ENCODE measurements around the gene ADORA1. TPM values are rescaled to one million over a fixed set of nuclear protein-coding genes. Genes with fewer than 3 reads are reported as not detected.

Gene ADORA1
- total and polyA plus RNA-seq, 4 donors: 0.33 to 1.1 (median 0.37) TPM

DNA sequence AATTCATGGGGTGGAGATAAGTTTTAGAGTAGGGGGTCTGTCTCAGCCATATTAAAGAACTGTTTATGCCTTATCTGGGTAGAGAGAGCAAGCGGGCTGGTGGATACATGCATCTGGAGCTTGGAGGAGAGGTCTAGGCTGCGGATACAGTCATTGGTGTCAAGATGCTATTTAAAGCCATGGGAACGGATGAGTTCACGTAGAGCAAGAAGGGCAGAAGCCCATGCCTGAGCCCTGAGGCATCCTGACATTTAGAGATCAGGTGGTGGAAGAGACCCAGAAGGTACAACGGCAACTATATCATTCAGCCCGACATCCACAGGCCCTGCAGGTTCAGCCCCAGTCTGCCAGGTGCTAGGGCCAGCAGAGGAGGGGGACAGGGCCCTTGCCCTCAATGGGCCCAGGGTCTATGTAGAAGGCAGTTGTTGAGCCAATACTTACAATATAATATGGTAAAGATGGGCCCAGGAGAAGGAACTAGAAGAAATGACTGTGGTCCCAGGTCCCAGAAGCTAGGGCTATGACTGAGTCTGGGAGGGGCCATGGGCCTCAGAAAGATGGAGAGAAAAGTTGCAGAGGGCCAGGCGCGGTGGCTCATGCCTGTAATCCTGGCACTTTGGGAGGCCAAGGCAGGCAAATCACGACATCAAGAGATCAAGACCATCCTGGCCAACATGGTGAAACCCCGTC is 74.1 kb downstream of the ADORA1 start:
- H3K36me3 ChIP-seq (ENCODE audit: control insufficient read depth in 4 of 4, insufficient read depth in 3 of 4, low read depth in 1 of 4, low read length in 3 of 4): no peaks in the 10 kb centered on the region
- no peak overlapping the region for H3K9ac ChIP-seq (ENCODE audit: low read depth in 1 of 2, low read length in 2 of 2)
- H3K9me3 ChIP-seq (ENCODE audit: control insufficient read depth in 4 of 4, low read length in 3 of 4): no peaks in the 10 kb centered on the region
- H3K4me3 ChIP-seq (ENCODE audit: low read depth in 1 of 3, low read length in 3 of 3): no peak overlapping the region
- no peaks in the 10 kb centered on the region for H3K27me3 ChIP-seq (ENCODE audit: control insufficient read depth in 4 of 4, insufficient read depth in 4 of 4, low read length in 3 of 4)
- H3K27ac ChIP-seq (ENCODE audit: low read depth in 1 of 2, low read length in 2 of 2): no peak overlapping the region
- DNase-seq (ENCODE audit: low spot score): no peak
- WGBS: 86% methylated on average over 10 of the region's 10 CpGs
- TF ChIP-seq REST (IDR thresholded peaks at IDR 0.05) (no peak), YY1 (IDR thresholded peaks at IDR 0.05) (no peak)
- peaks cover 0 to 17% (median 8%) of the 10 kb centered on the region in 4 donors for H3K4me1 ChIP-seq (ENCODE audit: control insufficient read depth in 4 of 4, insufficient read depth in 4 of 4, low read length in 3 of 4)

DNA sequence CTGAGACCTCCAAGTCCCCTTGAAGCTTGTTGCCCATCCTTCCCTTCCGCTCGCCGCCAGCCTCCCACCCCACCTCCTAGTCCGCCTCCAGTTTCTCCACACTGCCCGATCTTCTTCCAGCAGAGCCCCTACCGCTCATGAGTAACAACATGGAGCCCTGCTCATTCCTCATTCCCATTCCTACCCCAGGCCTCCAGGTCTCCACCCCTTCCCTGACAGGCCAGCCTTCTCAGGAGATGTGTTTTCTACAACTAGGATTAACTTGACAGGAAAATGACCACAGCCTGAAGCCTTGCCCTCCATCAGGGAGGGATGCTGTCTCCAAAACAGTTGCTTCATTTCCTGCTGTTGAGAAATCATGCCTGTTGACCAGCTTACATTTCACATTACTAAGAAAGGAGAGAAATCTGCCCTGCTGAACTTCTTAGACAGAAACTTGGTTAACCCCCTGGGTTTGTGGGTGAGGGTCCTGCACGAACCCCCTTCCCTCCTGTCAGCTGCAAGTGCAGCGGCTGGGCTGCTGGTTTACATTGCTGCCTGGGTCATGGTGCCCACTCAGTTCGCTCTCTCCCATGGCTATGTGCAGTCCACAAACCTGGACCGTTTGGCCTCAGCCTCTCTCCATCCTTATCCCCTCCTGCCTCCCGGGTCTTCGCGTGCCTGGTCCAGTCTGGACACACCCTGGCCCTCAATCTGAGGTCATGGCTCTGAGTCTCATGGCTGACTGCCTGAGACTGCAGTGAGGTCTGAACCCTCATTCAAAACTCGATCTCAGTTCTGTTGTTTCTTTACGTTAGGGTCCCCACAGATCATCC is 75.1 kb downstream of the ADORA1 start:
- H3K27me3 ChIP-seq (ENCODE audit: control insufficient read depth in 4 of 4, insufficient read depth in 4 of 4, low read length in 3 of 4): no peaks in the 10 kb centered on the region
- no peaks in the 10 kb centered on the region for H3K36me3 ChIP-seq (ENCODE audit: control insufficient read depth in 4 of 4, insufficient read depth in 3 of 4, low read depth in 1 of 4, low read length in 3 of 4)
- peaks cover 0 to 17% (median 8%) of the 10 kb centered on the region in 4 donors for H3K4me1 ChIP-seq (ENCODE audit: control insufficient read depth in 4 of 4, insufficient read depth in 4 of 4, low read length in 3 of 4)
- WGBS: 88% methylated on average over 15 of the region's 15 CpGs
- DNase-seq (ENCODE audit: low spot score): no peak
- H3K9me3 ChIP-seq (ENCODE audit: control insufficient read depth in 4 of 4, low read length in 3 of 4): no peaks in the 10 kb centered on the region
- H3K27ac ChIP-seq (ENCODE audit: low read depth in 1 of 2, low read length in 2 of 2): no peak overlapping the region
- no peak overlapping the region for H3K4me3 ChIP-seq (ENCODE audit: low read depth in 1 of 3, low read length in 3 of 3)
- TF ChIP-seq, protein P1, sequence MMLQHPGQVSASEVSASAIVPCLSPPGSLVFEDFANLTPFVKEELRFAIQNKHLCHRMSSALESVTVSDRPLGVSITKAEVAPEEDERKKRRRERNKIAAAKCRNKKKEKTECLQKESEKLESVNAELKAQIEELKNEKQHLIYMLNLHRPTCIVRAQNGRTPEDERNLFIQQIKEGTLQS (IDR thresholded peaks at IDR 0.05): no peak
- no peak for TF ChIP-seq YY1 (IDR thresholded peaks at IDR 0.05)
- no peak for TF ChIP-seq HNF4A (conservative IDR thresholded peaks at IDR 0.05)
- TF ChIP-seq REST (IDR thresholded peaks at IDR 0.05): no peak
- no peak for TF ChIP-seq CTCF (IDR thresholded peaks at IDR 0.05; ENCODE audit: low read depth, low read length, missing input control)
- no peak for TF ChIP-seq EGR1 (IDR thresholded peaks at IDR 0.05; ENCODE audit: low read depth in 2 of 2)
- no peak for TF ChIP-seq HNF4G (IDR thresholded peaks at IDR 0.05)
- no peak for TF ChIP-seq SP1 (IDR thresholded peaks at IDR 0.05)
- H3K9ac ChIP-seq (ENCODE audit: low read depth in 1 of 2, low read length in 2 of 2): no peak overlapping the region
